Lower leg skin (tissue), 3 donors: Measurements from ENCODE around the gene PRKCH.

Experiments used
- POLR2A ChIP-seq, 2 donors: fragments of 450-650 bp; IDR thresholded peaks; one replicate each; pipeline ENCODE4 v1.6.1; 2016 to 2017; ENCODE audit warnings: antibody characterized with exemption in 2 of 2, mild to moderate bottlenecking in 1 of 2, moderate library complexity in 1 of 2
- TF ChIP-seq, protein P1 (sequence below), 3 donors: fragments of 450-650 bp; IDR thresholded peaks; one replicate each; pipeline ENCODE4 v1.5.1; 2016; ENCODE audit warnings: antibody characterized with exemption in 3 of 3, mild to moderate bottlenecking in 3 of 3, moderate library complexity in 2 of 3

- no peak for TF ChIP-seq POLR2A (IDR thresholded peaks at IDR 0.05)
- TF ChIP-seq, protein P1, sequence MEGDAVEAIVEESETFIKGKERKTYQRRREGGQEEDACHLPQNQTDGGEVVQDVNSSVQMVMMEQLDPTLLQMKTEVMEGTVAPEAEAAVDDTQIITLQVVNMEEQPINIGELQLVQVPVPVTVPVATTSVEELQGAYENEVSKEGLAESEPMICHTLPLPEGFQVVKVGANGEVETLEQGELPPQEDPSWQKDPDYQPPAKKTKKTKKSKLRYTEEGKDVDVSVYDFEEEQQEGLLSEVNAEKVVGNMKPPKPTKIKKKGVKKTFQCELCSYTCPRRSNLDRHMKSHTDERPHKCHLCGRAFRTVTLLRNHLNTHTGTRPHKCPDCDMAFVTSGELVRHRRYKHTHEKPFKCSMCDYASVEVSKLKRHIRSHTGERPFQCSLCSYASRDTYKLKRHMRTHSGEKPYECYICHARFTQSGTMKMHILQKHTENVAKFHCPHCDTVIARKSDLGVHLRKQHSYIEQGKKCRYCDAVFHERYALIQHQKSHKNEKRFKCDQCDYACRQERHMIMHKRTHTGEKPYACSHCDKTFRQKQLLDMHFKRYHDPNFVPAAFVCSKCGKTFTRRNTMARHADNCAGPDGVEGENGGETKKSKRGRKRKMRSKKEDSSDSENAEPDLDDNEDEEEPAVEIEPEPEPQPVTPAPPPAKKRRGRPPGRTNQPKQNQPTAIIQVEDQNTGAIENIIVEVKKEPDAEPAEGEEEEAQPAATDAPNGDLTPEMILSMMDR (IDR thresholded peaks at IDR 0.05): no peak
Observed at GRCh38 chr14:61458766-61459165, 137.4 kb downstream of the PRKCH start.
